Fibroblast of lung (primary cell): ENCODE measurements around the gene NHLH2.

Source experiments
- EZH2 ChIP-seq: IDR thresholded peaks from 2 replicates; pipeline ENCODE4 v1.5.1; 2012; ENCODE audit warnings: low read length, control low read depth, mild to moderate bottlenecking; ENCODE audit errors: missing control alignments
- TF ChIP-seq, protein P1 (sequence below), 2 donors: IDR thresholded peaks in 1 of 2; conservative IDR thresholded peaks in 1 of 2; 1 replicate in 1 of 2; 2 replicates in 1 of 2; pipeline ENCODE4 v1.5.1; 2011 to 2012; ENCODE audit warnings: low read length in 2 of 2, control low read depth in 1 of 2, inconsistent platforms in 1 of 2, low read depth in 1 of 2, mild to moderate bottlenecking in 1 of 2

- no peak for TF ChIP-seq EZH2
- TF ChIP-seq, protein P1, sequence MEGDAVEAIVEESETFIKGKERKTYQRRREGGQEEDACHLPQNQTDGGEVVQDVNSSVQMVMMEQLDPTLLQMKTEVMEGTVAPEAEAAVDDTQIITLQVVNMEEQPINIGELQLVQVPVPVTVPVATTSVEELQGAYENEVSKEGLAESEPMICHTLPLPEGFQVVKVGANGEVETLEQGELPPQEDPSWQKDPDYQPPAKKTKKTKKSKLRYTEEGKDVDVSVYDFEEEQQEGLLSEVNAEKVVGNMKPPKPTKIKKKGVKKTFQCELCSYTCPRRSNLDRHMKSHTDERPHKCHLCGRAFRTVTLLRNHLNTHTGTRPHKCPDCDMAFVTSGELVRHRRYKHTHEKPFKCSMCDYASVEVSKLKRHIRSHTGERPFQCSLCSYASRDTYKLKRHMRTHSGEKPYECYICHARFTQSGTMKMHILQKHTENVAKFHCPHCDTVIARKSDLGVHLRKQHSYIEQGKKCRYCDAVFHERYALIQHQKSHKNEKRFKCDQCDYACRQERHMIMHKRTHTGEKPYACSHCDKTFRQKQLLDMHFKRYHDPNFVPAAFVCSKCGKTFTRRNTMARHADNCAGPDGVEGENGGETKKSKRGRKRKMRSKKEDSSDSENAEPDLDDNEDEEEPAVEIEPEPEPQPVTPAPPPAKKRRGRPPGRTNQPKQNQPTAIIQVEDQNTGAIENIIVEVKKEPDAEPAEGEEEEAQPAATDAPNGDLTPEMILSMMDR (conservative IDR thresholded peaks at IDR 0.05 in 1 of 2, IDR thresholded peaks at IDR 0.05 in 1 of 2; ENCODE audit: low read depth in 1 of 2, low read length in 2 of 2), result no peak
Measured at GRCh38 chr1:115830963-115831362, 10.0 kb downstream of the NHLH2 start.
